Fibroblast of pulmonary artery (primary cell): ENCODE results near the gene CEP112.
A peak's percentile ranks its signal among the peaks of the same experiment; 100 is the strongest.

Source experiments
- DNase-seq: peaks from one replicate; pipeline ENCODE4 v3.0.0-alpha.2; 2010; ENCODE audit warnings: low read depth
- H3K4me3 ChIP-seq: replicated peaks from 2 replicates; pipeline ENCODE4 v1.5.1; 2011; ENCODE audit warnings: low read depth, mild to moderate bottlenecking, control low read depth, low read length, moderate library complexity
- TF ChIP-seq, protein P1 (sequence below): IDR thresholded peaks from 2 replicates; pipeline ENCODE4 v1.5.1; 2011; ENCODE audit warnings: mild to moderate bottlenecking, control low read depth, low read length, inconsistent platforms; ENCODE audit errors: missing control alignments

The CEP112 gene

GRCh38 chr17:65627891-65628643 is 563.9 kb downstream of the CEP112 start:
- DNase-seq: peak; percentile 26
- TF ChIP-seq, protein P1, sequence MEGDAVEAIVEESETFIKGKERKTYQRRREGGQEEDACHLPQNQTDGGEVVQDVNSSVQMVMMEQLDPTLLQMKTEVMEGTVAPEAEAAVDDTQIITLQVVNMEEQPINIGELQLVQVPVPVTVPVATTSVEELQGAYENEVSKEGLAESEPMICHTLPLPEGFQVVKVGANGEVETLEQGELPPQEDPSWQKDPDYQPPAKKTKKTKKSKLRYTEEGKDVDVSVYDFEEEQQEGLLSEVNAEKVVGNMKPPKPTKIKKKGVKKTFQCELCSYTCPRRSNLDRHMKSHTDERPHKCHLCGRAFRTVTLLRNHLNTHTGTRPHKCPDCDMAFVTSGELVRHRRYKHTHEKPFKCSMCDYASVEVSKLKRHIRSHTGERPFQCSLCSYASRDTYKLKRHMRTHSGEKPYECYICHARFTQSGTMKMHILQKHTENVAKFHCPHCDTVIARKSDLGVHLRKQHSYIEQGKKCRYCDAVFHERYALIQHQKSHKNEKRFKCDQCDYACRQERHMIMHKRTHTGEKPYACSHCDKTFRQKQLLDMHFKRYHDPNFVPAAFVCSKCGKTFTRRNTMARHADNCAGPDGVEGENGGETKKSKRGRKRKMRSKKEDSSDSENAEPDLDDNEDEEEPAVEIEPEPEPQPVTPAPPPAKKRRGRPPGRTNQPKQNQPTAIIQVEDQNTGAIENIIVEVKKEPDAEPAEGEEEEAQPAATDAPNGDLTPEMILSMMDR: no peak
- H3K4me3 ChIP-seq: no peak overlapping the region

- H3K4me3 ChIP-seq: no peak overlapping the region
- TF ChIP-seq, protein P1: no peak
- no peak for DNase-seq
These were observed 564.8 kb downstream of the CEP112 start for GRCh38 chr17:65627108-65627507.

DNA sequence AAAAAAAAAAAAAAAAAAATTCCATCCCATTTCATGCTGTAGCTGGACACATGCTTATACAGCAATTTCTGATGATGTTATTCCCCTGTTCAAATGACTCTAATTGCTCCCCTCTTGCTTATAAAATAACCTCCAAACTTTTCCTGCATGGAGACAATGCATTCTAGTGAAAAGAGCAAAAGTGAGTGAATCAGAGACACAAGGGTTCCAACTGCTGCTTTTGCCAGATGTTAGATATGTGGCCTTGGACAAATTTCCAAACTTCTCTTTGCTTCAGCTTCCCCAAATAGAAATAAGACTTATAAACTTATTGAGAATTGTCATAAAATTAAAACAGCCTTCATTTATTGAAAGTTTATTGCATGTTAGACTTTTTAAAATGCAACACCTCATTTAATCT is 565.5 kb downstream of the CEP112 start:
- no peak for DNase-seq
- no peak overlapping the region for H3K4me3 ChIP-seq
- TF ChIP-seq, protein P1: no peak

GRCh38 chr17:65618516-65618915 is 573.4 kb downstream of the CEP112 start:
- TF ChIP-seq, protein P1: no peak

DNA sequence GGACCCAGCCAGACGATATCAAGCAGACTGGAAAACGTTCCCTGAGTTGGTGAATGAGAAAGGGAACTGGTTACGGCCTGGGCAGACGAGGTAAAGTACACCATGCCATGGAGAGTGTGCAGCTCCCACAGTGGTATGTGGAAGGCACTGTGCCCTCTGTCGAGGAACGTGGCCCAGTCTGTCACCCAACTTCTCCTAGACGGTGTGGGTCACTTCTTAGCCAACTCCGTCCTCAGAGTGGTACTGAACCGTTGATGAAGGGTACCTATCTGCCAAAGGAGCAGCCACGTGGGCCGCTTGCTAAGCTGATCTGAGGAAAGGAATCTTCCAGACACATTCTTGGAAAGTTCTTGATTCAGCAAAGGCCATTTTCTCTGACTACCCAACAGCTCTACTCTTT is 574.4 kb downstream of the CEP112 start:
- DNase-seq: no peak
- H3K4me3 ChIP-seq: no peak overlapping the region
- TF ChIP-seq, protein P1: no peak

More at GRCh38 chr17:65618516-65618915, 573.4 kb downstream of the CEP112 start:
- no peak overlapping the region for H3K4me3 ChIP-seq
- DNase-seq: no peak

DNA sequence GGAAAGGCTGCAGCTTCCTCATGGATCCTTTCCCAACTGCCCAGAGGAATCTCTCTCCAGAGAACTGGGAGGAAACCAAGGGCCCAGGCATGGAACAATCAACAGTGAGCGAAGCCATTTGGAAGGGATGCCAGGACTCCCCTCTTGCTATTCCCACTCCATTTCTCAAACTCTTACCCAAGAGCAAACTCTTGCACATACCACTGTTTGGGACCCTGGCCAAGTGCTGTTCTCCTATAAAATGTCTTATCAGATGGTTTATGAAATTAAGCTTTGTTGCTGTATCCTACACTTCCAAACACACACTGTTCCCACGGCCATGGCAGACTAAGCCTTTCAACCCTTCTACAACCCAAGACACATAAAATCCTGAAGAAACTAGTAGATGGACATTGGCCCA is 582.2 kb downstream of the CEP112 start:
- peak; percentile 85 for DNase-seq
- H3K4me3 ChIP-seq: no peak overlapping the region
- TF ChIP-seq, protein P1: no peak

- DNase-seq: no peak
- H3K4me3 ChIP-seq: no peak overlapping the region
- TF ChIP-seq, protein P1: no peak
These were observed 582.6 kb downstream of the CEP112 start for GRCh38 chr17:65609286-65609685.
